H1 (cell line): ENCODE data around the gene NYAP2. TPM values are rescaled to one million over a fixed set of nuclear protein-coding genes. Genes with fewer than 3 reads are reported as not detected.

Source experiments
- CTCF ChIA-PET: fragments of 300-600 bp; sonication (Branson Sonifier 250); formaldehyde crosslinking; loops from one replicate; lab custom pipeline; 2021; ENCODE audit not compliant: partially characterized antibody; lab: Charles Lee
- POLR2A ChIA-PET: fragments of 300-600 bp; sonication (Branson Sonifier 250); formaldehyde crosslinking; loops from one replicate; lab custom pipeline; 2021; ENCODE audit warnings: inconsistent platforms; ENCODE audit not compliant: partially characterized antibody; lab: Charles Lee
- DNase-seq, 2 experiments: peaks; one replicate each; pipeline versions ENCODE4 v3.0.0 to v3.0.0-alpha.2; 2010 to 2022; ENCODE audit warnings: low spot score in 2 of 2, low read depth in 1 of 2, mixed read lengths in 1 of 2
- FAIRE-seq: peaks from 2 replicates; lab custom pipeline; 2011; peaks lifted over from hg19 to GRCh38; lab: Jason Lieb, UNC
- H2AFZ ChIP-seq: 2 replicates; pipeline ENCODE4 v1.8.1; 2012; ENCODE audit warnings: low read length, inconsistent platforms
- H2AK5ac ChIP-seq: 2 replicates; pipeline ENCODE4 v1.6.1; 2013; ENCODE audit warnings: low read depth, low read length
- H2BK120ac ChIP-seq: replicated peaks from 2 replicates; pipeline ENCODE3; 2013; ENCODE audit warnings: low read depth, low read length, inconsistent platforms
- H2BK12ac ChIP-seq: 2 replicates; pipeline ENCODE4 v1.6.1; 2013; ENCODE audit warnings: low read depth, low read length
- H2BK15ac ChIP-seq: 2 replicates; pipeline ENCODE4 v1.6.1; 2013; ENCODE audit warnings: low read length
- H2BK20ac ChIP-seq: 2 replicates; pipeline ENCODE4 v1.6.1; 2013; ENCODE audit warnings: low read length
- H2BK5ac ChIP-seq: 2 replicates; pipeline ENCODE4 v1.6.1; 2013; ENCODE audit warnings: low read depth, low read length
- H3K14ac ChIP-seq: 2 replicates; pipeline ENCODE4 v1.6.1; 2013; ENCODE audit warnings: inconsistent platforms; ENCODE audit not compliant: insufficient read length
- H3K18ac ChIP-seq: 2 replicates; pipeline ENCODE4 v1.6.1; 2013; ENCODE audit warnings: low read length; ENCODE audit errors: extremely low read depth
- H3K23ac ChIP-seq: 2 replicates; pipeline ENCODE4 v1.6.1; 2013; ENCODE audit warnings: inconsistent platforms; ENCODE audit not compliant: insufficient read length
- H3K23me2 ChIP-seq: 2 replicates; pipeline ENCODE4 v1.6.1; 2013; ENCODE audit warnings: low read depth, low read length
- H3K27ac ChIP-seq: 2 replicates; pipeline ENCODE4 v1.6.1; 2011; ENCODE audit warnings: low read depth, low read length, inconsistent platforms
- H3K27me3 ChIP-seq, 4 experiments: replicated peaks in 1 of 4; 1 replicate in 1 of 4; 2 replicates in 3 of 4; pipeline versions ENCODE4 v1.6.1 to v1.8.1; 2011 to 2013; ENCODE audit warnings: low read length in 3 of 4, mild to moderate bottlenecking in 3 of 4, inconsistent platforms in 2 of 4, mixed read lengths in 2 of 4, moderate library complexity in 1 of 4; ENCODE audit not compliant: control insufficient read depth in 3 of 4, insufficient read depth in 3 of 4; ENCODE audit errors: extremely low read depth in 1 of 4
- H3K36me3 ChIP-seq, 4 experiments: 2 replicates each; pipeline versions ENCODE4 v1.6.1 to v1.8.1; 2011 to 2013; ENCODE audit warnings: mild to moderate bottlenecking in 4 of 4, low read length in 3 of 4, moderate library complexity in 2 of 4, control low read depth in 1 of 4, inconsistent platforms in 1 of 4; ENCODE audit not compliant: insufficient read depth in 4 of 4, control insufficient read depth in 2 of 4
- H3K4ac ChIP-seq: replicated peaks from 2 replicates; pipeline ENCODE3; 2013; ENCODE audit warnings: low read length, low read depth, mixed read lengths, inconsistent platforms; ENCODE audit not compliant: insufficient read length
- H3K4me1 ChIP-seq, 4 experiments: replicated peaks in 1 of 4; 1 replicate in 1 of 4; 2 replicates in 3 of 4; pipeline versions ENCODE4 v1.6.1 to v1.8.1; 2011 to 2013; ENCODE audit warnings: low read length in 3 of 4, inconsistent platforms in 2 of 4, mixed read lengths in 1 of 4; ENCODE audit not compliant: insufficient read depth in 4 of 4, control insufficient read depth in 3 of 4
- H3K4me2 ChIP-seq, 2 experiments: 2 replicates each; pipeline versions ENCODE4 v1.6.1 to v1.8.1; 2011 to 2013; ENCODE audit warnings: low read depth in 2 of 2, low read length in 2 of 2, control low read depth in 1 of 2, inconsistent platforms in 1 of 2, mild to moderate bottlenecking in 1 of 2; ENCODE audit not compliant: insufficient read depth in 1 of 2
- H3K4me3 ChIP-seq, 4 experiments: fragments of 200-600, 300-600 bp in 1 of 4; sonication (generic), shearing (Covaris generic), sonication (Bioruptor Twin) in 1 of 4; 2 replicates each; pipeline versions ENCODE4 v1.5.1 to v1.8.1; 2011 to 2016; ENCODE audit warnings: low read length in 4 of 4, low read depth in 3 of 4, control low read depth in 2 of 4, inconsistent platforms in 2 of 4, mild to moderate bottlenecking in 2 of 4, mixed read lengths in 1 of 4, moderate library complexity in 1 of 4; ENCODE audit not compliant: insufficient read depth in 2 of 4; ENCODE audit errors: extremely low read depth in 1 of 4
- H3K56ac ChIP-seq: replicated peaks from 2 replicates; pipeline ENCODE3; 2013; ENCODE audit warnings: low read depth, mild to moderate bottlenecking, mixed read lengths, low read length, inconsistent platforms; ENCODE audit not compliant: insufficient read length
- H3K79me1 ChIP-seq: 2 replicates; pipeline ENCODE4 v1.6.1; 2013; ENCODE audit warnings: low read depth, low read length, control low read depth
- H3K79me2 ChIP-seq, 2 experiments: 2 replicates each; pipeline versions ENCODE4 v1.6.1 to v1.8.1; 2012 to 2013; ENCODE audit warnings: low read length in 2 of 2, mild to moderate bottlenecking in 2 of 2, inconsistent platforms in 1 of 2; ENCODE audit not compliant: insufficient read depth in 2 of 2, control insufficient read depth in 1 of 2
- H3K9ac ChIP-seq, 4 experiments: replicated peaks in 1 of 4; 1 replicate in 1 of 4; 2 replicates in 3 of 4; pipeline versions ENCODE4 v1.6.1 to v1.8.1; 2011 to 2013; ENCODE audit warnings: low read depth in 3 of 4, low read length in 3 of 4, control low read depth in 2 of 4, mild to moderate bottlenecking in 2 of 4, moderate library complexity in 2 of 4, inconsistent platforms in 1 of 4; ENCODE audit errors: extremely low read depth in 1 of 4
- H3K9me3 ChIP-seq, 2 experiments: 2 replicates each; pipeline versions ENCODE4 v1.6.1 to v1.8.1; 2012 to 2013; ENCODE audit warnings: mild to moderate bottlenecking in 2 of 2, moderate library complexity in 2 of 2, control low read depth in 1 of 2, inconsistent platforms in 1 of 2, low read depth in 1 of 2, low read length in 1 of 2, mixed read lengths in 1 of 2; ENCODE audit not compliant: insufficient read depth in 2 of 2
- H4K20me1 ChIP-seq, 2 experiments: replicated peaks in 1 of 2; 2 replicates each; pipeline versions ENCODE3 to v1.8.1; 2011 to 2013; ENCODE audit warnings: inconsistent platforms in 2 of 2, low read length in 2 of 2, mild to moderate bottlenecking in 1 of 2; ENCODE audit not compliant: insufficient read depth in 2 of 2, control insufficient read depth in 1 of 2
- H4K5ac ChIP-seq: 2 replicates; pipeline ENCODE4 v1.6.1; 2013; ENCODE audit warnings: low read length, low read depth, mixed read lengths, inconsistent platforms; ENCODE audit not compliant: insufficient read length
- H4K8ac ChIP-seq: 2 replicates; pipeline ENCODE4 v1.8.0; 2013; ENCODE audit warnings: mild to moderate bottlenecking, moderate library complexity, low read length, inconsistent platforms; ENCODE audit not compliant: insufficient read depth; ENCODE audit errors: extremely low read depth
- H4K91ac ChIP-seq: replicated peaks from 2 replicates; pipeline ENCODE3; 2013; ENCODE audit warnings: low read length, mixed read lengths, inconsistent platforms; ENCODE audit not compliant: insufficient read length
- CBX8 ChIP-seq: fragments of 300-800, 300-1000 bp; sonication (generic); IDR thresholded peaks from 2 replicates; pipeline ENCODE4 v1.7.1; 2016; ENCODE audit warnings: low read depth, low read length, borderline replicate concordance
- KDM5A ChIP-seq: fragments of 200-600 bp; IDR thresholded peaks from 2 replicates; pipeline ENCODE4 v1.7.1; 2012; ENCODE audit warnings: mild to moderate bottlenecking, low read length, inconsistent platforms, mixed read lengths
- RFX5 ChIP-seq: IDR thresholded peaks from 2 replicates; pipeline ENCODE4 v1.6.1; 2011; ENCODE audit warnings: low read depth, low read length, improper control_type of control experiment, borderline replicate concordance
- SIX5 ChIP-seq: IDR thresholded peaks from 2 replicates; pipeline ENCODE4 v1.6.1; 2011; ENCODE audit warnings: mild to moderate bottlenecking, low read depth, low read length
- SP4 ChIP-seq: IDR thresholded peaks from 2 replicates; pipeline ENCODE4 v1.6.1; 2012; ENCODE audit warnings: low read length, inconsistent platforms
- TAF1 ChIP-seq: IDR thresholded peaks from 2 replicates; pipeline ENCODE4 v1.6.1; 2011; ENCODE audit warnings: mild to moderate bottlenecking, low read depth, low read length
- TAF7 ChIP-seq: optimal IDR thresholded peaks from 2 replicates; pipeline ENCODE3; 2011; ENCODE audit warnings: low read depth, mild to moderate bottlenecking, inconsistent platforms, low read length, moderate library complexity, borderline replicate concordance
- whole genome bisulfite sequencing, 2 experiments: shearing (Covaris generic) in 1 of 2; methylation state at CpG; one replicate each; pipeline versions ENCODE4 v1.1.6 to v1.1.7; 2013 to 2015; ENCODE audit warnings: low lambda C conversion rate in 2 of 2, mixed read lengths in 2 of 2, inconsistent platforms in 1 of 2, low coverage in 1 of 2, missing lambda C conversion rate in 1 of 2; ENCODE audit not compliant: insufficient replicate concordance in 2 of 2, insufficient coverage in 1 of 2, insufficient read length in 1 of 2; ENCODE audit errors: extremely low coverage in 1 of 2, missing lambda C conversion rate in 1 of 2; 5-methylcytosine and 5-hydroxymethylcytosine counted together
- polyA plus RNA-seq, 7 experiments: library from polyadenylated mRNA; depleted of rRNA in 3 of 7; stranded (reverse) in 5 of 7; unstranded in 2 of 7; fragments of >200 nt in 5 of 7; fragments of 200-250 nt in 2 of 7; gene quantifications; 1 replicate in 5 of 7; 2 replicates in 1 of 7; 4 replicates in 1 of 7; pipeline versions ENCODE4 v1.2.1 to v1.2.3, GENCODE V29; 2011 to 2013; ENCODE audit warnings: missing spikeins in 2 of 7, mixed read lengths in 2 of 7
- total RNA-seq: library from RNA; stranded (reverse); fragmentation: NEBNext Ultra II Directional; extraction: Animal tissue kit (Norgen Biotek cat#: 25700); gene quantifications from 2 replicates; pipeline ENCODE4 v1.2.1, GENCODE V29; 2021
- TF ChIP-seq, protein P1 (sequence below): IDR thresholded peaks from 2 replicates; pipeline ENCODE4 v1.6.1; 2012; ENCODE audit warnings: inconsistent platforms

Gene NYAP2
- total and polyA plus RNA-seq, 2 of the 8 experiments (the other 6 are each of a cell fraction or from before 2014, with no cell fraction given): not detected

- no peak overlapping the region for H2BK12ac ChIP-seq
- H4K91ac ChIP-seq: no peak overlapping the region
- H3K79me2 ChIP-seq: no peaks in the 10 kb centered on the region
- no peaks in the 10 kb centered on the region for H3K4me1 ChIP-seq
- H2BK5ac ChIP-seq: no peak overlapping the region
- H3K9ac ChIP-seq: no peak overlapping the region
- no peak overlapping the region for H2BK15ac ChIP-seq
- H4K8ac ChIP-seq: no peak overlapping the region
- H3K23me2 ChIP-seq: no peaks in the 10 kb centered on the region
- CTCF ChIA-PET: no interaction called here
- no peak overlapping the region for H4K5ac ChIP-seq
- no peak overlapping the region for H3K4me2 ChIP-seq
- no peak overlapping the region for H3K27ac ChIP-seq
- no peaks in the 10 kb centered on the region for H3K79me1 ChIP-seq
- 91% methylated on average over 4 of the region's 4 CpGs; no CpG with 5 or more reads in 1 of the 2 experiments for WGBS, 2 experiments
- H3K14ac ChIP-seq: no peak overlapping the region
- H3K4ac ChIP-seq: no peak overlapping the region
- H2AFZ ChIP-seq: no peak overlapping the region
- no peaks in the 10 kb centered on the region; a peak in 1 of 7 replicates for H3K27me3 ChIP-seq
- no peak overlapping the region for H2AK5ac ChIP-seq
- POLR2A ChIA-PET: no interaction called here
- H2BK120ac ChIP-seq: no peak overlapping the region
- H3K36me3 ChIP-seq: no peaks in the 10 kb centered on the region
- H3K18ac ChIP-seq: no peak overlapping the region
- no peak overlapping the region for H3K56ac ChIP-seq
- H3K9me3 ChIP-seq: no peaks in the 10 kb centered on the region
- TF ChIP-seq TAF7 (no peak), TAF1 (no peak), RFX5 (no peak), KDM5A (no peak), SIX5 (no peak), SP4 (no peak), CBX8 (no peak)
- TF ChIP-seq, protein P1, sequence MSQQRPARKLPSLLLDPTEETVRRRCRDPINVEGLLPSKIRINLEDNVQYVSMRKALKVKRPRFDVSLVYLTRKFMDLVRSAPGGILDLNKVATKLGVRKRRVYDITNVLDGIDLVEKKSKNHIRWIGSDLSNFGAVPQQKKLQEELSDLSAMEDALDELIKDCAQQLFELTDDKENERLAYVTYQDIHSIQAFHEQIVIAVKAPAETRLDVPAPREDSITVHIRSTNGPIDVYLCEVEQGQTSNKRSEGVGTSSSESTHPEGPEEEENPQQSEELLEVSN: no peak
- FAIRE-seq (no peak), DNase-seq (no peak)
- no peak overlapping the region for H3K4me3 ChIP-seq
- H4K20me1 ChIP-seq: no peaks in the 10 kb centered on the region
- H3K23ac ChIP-seq: no peak overlapping the region
- no peak overlapping the region for H2BK20ac ChIP-seq
These were observed 199.4 kb downstream of the NYAP2 start for GRCh38 chr2:225598897-225599296.
